ENCODE measurements around the gene KRTAP3-3.
"Not testable (repeated sequence)": the region's sequence is repeated elsewhere in the genome, so short reads cannot be mapped to it uniquely, and the experiment has no call there.

DNA sequence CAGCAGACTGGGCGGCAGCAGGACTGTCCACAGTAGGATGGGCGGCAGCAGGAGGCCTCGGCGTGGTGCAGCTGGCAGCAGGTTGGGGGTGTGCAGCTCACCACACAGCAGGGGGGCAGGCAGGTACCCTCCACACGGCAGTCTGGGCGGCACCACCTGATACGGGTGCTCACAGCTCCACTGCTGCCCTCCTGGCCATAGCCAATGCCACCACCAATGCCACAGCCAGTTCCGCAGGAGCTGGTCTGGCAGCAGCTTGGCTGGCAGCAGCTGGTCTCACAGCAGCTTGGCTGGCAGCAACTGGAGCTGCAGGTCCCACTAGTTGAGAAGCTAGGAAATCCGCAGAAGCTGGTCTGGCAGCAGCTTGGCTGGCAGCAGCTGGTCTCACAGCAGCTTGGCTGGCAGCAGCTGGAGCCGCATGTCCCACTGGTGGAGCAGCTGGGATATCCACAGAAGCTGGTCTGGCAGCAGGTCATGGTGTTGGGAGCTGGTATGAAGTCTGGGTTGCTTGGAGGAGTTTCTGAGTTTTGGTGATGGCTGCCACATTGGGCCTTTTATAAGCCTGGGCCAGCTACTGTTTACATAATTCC lies 40.5 kb upstream of the KRTAP3-3 start, which contains the start of gene KRTAP1-3:
- TF ChIP-seq ESRRG (CRISPR knock-in tag; IDR thresholded peaks at IDR 0.05); SNAI2 (CRISPR knock-in tag; IDR thresholded peaks at IDR 0.05); ARNTL (CRISPR knock-in tag; IDR thresholded peaks at IDR 0.05; ENCODE audit: borderline replicate concordance, low read depth): not testable (repeated sequence)
- TF ChIP-seq, protein P1, sequence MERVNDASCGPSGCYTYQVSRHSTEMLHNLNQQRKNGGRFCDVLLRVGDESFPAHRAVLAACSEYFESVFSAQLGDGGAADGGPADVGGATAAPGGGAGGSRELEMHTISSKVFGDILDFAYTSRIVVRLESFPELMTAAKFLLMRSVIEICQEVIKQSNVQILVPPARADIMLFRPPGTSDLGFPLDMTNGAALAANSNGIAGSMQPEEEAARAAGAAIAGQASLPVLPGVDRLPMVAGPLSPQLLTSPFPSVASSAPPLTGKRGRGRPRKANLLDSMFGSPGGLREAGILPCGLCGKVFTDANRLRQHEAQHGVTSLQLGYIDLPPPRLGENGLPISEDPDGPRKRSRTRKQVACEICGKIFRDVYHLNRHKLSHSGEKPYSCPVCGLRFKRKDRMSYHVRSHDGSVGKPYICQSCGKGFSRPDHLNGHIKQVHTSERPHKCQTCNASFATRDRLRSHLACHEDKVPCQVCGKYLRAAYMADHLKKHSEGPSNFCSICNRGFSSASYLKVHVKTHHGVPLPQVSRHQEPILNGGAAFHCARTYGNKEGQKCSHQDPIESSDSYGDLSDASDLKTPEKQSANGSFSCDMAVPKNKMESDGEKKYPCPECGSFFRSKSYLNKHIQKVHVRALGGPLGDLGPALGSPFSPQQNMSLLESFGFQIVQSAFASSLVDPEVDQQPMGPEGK (CRISPR knock-in tag; IDR thresholded peaks at IDR 0.05; ENCODE audit: borderline replicate concordance), result not testable (repeated sequence)
